GM12878 (cell line): Measurements from ENCODE around the gene PTPN14.

ENCODE experiments used
- ATF3 ChIP-seq: IDR thresholded peaks from 2 replicates; pipeline ENCODE4 v1.6.1; 2011; ENCODE audit warnings: low read depth, mild to moderate bottlenecking, low read length, moderate library complexity, borderline replicate concordance; ENCODE audit errors: extremely low read depth
- CBX5 ChIP-seq: sonication (generic); IDR thresholded peaks from 2 replicates; pipeline ENCODE4 v1.6.1; 2016; ENCODE audit warnings: low read depth, moderate library complexity, mild to moderate bottlenecking, inconsistent platforms
- CTCF ChIP-seq, 3 experiments: IDR thresholded peaks in 2 of 3; conservative IDR thresholded peaks in 1 of 3; 2 replicates each; pipeline ENCODE4 v1.5.1; 2011; ENCODE audit warnings: low read depth in 3 of 3, low read length in 3 of 3, mild to moderate bottlenecking in 3 of 3, control low read depth in 2 of 3, moderate library complexity in 2 of 3, inconsistent platforms in 1 of 3, mixed read lengths in 1 of 3; ENCODE audit not compliant: control insufficient read depth in 2 of 3, insufficient read depth in 1 of 3; ENCODE audit errors: extremely low read depth in 1 of 3
- ETV6 ChIP-seq, 2 experiments: fragments of 450-650 bp in 1 of 2; IDR thresholded peaks in 1 of 2; conservative IDR thresholded peaks in 1 of 2; 2 replicates each; pipeline ENCODE4 v1.6.1; 2014; ENCODE audit warnings: antibody characterized with exemption in 1 of 2, borderline replicate concordance in 1 of 2, low read depth in 1 of 2, mild to moderate bottlenecking in 1 of 2, moderate library complexity in 1 of 2
- HSF1 ChIP-seq: fragments of 150-350 bp; IDR thresholded peaks from 2 replicates; pipeline ENCODE4 v1.6.1; 2014; ENCODE audit warnings: mild to moderate bottlenecking, low read depth, low read length
- NFYB ChIP-seq: IDR thresholded peaks from 2 replicates; pipeline ENCODE4 v1.6.1; 2011; ENCODE audit warnings: low read depth, mild to moderate bottlenecking, low read length, improper control_type of control experiment, moderate library complexity; ENCODE audit not compliant: insufficient read depth
- NR2C2 ChIP-seq: IDR thresholded peaks from 2 replicates; pipeline ENCODE4 v1.6.1; 2011; ENCODE audit warnings: borderline replicate concordance, low read depth; ENCODE audit not compliant: control insufficient read depth, insufficient read length
- ZNF207 ChIP-seq: fragments of 450-650 bp; IDR thresholded peaks from 2 replicates; pipeline ENCODE4 v1.6.1; 2014; ENCODE audit warnings: antibody characterized with exemption, mild to moderate bottlenecking, borderline replicate concordance
- ZZZ3 ChIP-seq: IDR thresholded peaks from 2 replicates; pipeline ENCODE4 v1.6.1; 2011; ENCODE audit warnings: low read depth; ENCODE audit not compliant: control insufficient read depth, insufficient read length

GRCh38 chr1:214568328-214568727 is 16.9 kb upstream of the PTPN14 start:
- TF ChIP-seq NFYB (no peak), CBX5 (no peak), CTCF (IDR thresholded peaks at IDR 0.05 in 2 of 3, conservative IDR thresholded peaks at IDR 0.05 in 1 of 3; ENCODE audit: control insufficient read depth in 2 of 3, extremely low read depth in 1 of 3, insufficient read depth in 1 of 3, low read depth in 3 of 3, low read length in 3 of 3) (no peak), ATF3 (no peak), NR2C2 (no peak), ZZZ3 (no peak), ETV6 (conservative IDR thresholded peaks at IDR 0.05 in 1 of 2, IDR thresholded peaks at IDR 0.05 in 1 of 2; ENCODE audit: borderline replicate concordance in 1 of 2, low read depth in 1 of 2) (no peak), ZNF207 (no peak), HSF1 (no peak)
